HepG2 (cell line): ENCODE results near the gene THSD4. TPM values are rescaled to one million over a fixed set of nuclear protein-coding genes. Genes with fewer than 3 reads are reported as not detected.
A peak's percentile ranks its signal among the peaks of the same experiment; 100 is the strongest.

ENCODE experiments used
- AHR ChIP-seq: IDR thresholded peaks from 2 replicates; pipeline ENCODE4 v1.6.1; 2018; ENCODE audit warnings: missing genetic modification reagents, missing compliant biosample characterization
- CENPBD1 ChIP-seq: sonication (generic); formaldehyde crosslinking; IDR thresholded peaks from 2 replicates; pipeline ENCODE4 v1.8.0; 2022; ENCODE audit warnings: missing genetic modification reagents, low read depth, mild to moderate bottlenecking, borderline replicate concordance
- FOXC1 ChIP-seq: sonication (generic); formaldehyde crosslinking; IDR thresholded peaks from 2 replicates; pipeline ENCODE4 v1.8.0; 2022; ENCODE audit warnings: mild to moderate bottlenecking, missing genetic modification reagents, borderline replicate concordance
- LCORL ChIP-seq, 2 experiments: fragments of 450-650 bp in 1 of 2; sonication (generic) in 1 of 2; formaldehyde crosslinking in 1 of 2; IDR thresholded peaks; 2 replicates each; pipeline versions ENCODE4 v1.5.0 to v1.6.1; 2017 to 2020; ENCODE audit warnings: antibody characterized with exemption in 1 of 2, missing genetic modification reagents in 1 of 2
- MED13 ChIP-seq: sonication (generic); formaldehyde crosslinking; IDR thresholded peaks from 2 replicates; pipeline ENCODE4 v1.5.0; 2020; ENCODE audit warnings: missing genetic modification reagents
- MIER2 ChIP-seq: IDR thresholded peaks from 2 replicates; pipeline ENCODE4 v1.6.1; 2016; ENCODE audit warnings: missing biosample characterization, missing genetic modification reagents
- MTA3 ChIP-seq: sonication (generic); formaldehyde crosslinking; IDR thresholded peaks from 2 replicates; pipeline ENCODE4 v1.4.0; 2020; ENCODE audit warnings: missing genetic modification reagents
- SMAD3 ChIP-seq: sonication (generic); formaldehyde crosslinking; IDR thresholded peaks from 2 replicates; pipeline ENCODE4 v1.4.0; 2020; ENCODE audit warnings: missing genetic modification reagents
- SOX13 ChIP-seq, 3 experiments: fragments of 450-650 bp in 1 of 3; sonication (generic) in 1 of 3; formaldehyde crosslinking in 1 of 3; IDR thresholded peaks in 2 of 3; conservative IDR thresholded peaks in 1 of 3; 2 replicates each; pipeline versions ENCODE4 v1.5.0 to v1.6.1; 2016 to 2020; ENCODE audit warnings: antibody characterized with exemption in 1 of 3, mild to moderate bottlenecking in 1 of 3, missing compliant biosample characterization in 1 of 3, missing genetic modification reagents in 1 of 3, moderate library complexity in 1 of 3
- SOX6 ChIP-seq, 2 experiments: fragments of 450-650 bp in 1 of 2; sonication (generic) in 1 of 2; formaldehyde crosslinking in 1 of 2; IDR thresholded peaks; 2 replicates each; pipeline versions ENCODE4 v1.4.0 to v1.6.1; 2017 to 2020; ENCODE audit warnings: antibody characterized with exemption in 1 of 2, mild to moderate bottlenecking in 1 of 2, missing genetic modification reagents in 1 of 2
- TFAP4 ChIP-seq: sonication (generic); IDR thresholded peaks from 2 replicates; pipeline ENCODE4 v1.6.1; 2016; ENCODE audit warnings: low read depth, borderline replicate concordance
- ZBTB1 ChIP-seq: sonication (generic); formaldehyde crosslinking; IDR thresholded peaks from 2 replicates; pipeline ENCODE4 v1.4.0; 2020; ENCODE audit warnings: missing genetic modification reagents, borderline replicate concordance
- ZFX ChIP-seq: sonication (generic); formaldehyde crosslinking; IDR thresholded peaks from 2 replicates; pipeline ENCODE4 v1.4.0; 2020; ENCODE audit warnings: mild to moderate bottlenecking, low read depth, missing genetic modification reagents, moderate library complexity
- ZNF12 ChIP-seq: sonication (generic); formaldehyde crosslinking; IDR thresholded peaks from 2 replicates; pipeline ENCODE4 v1.5.0; 2020; ENCODE audit warnings: missing genetic modification reagents
- ZNF205 ChIP-seq: IDR thresholded peaks from 2 replicates; pipeline ENCODE4 v1.6.1; 2018; ENCODE audit warnings: missing biosample characterization, missing genetic modification reagents
- ZNF296 ChIP-seq: sonication (generic); formaldehyde crosslinking; conservative IDR thresholded peaks from 2 replicates; pipeline ENCODE4 v1.5.0; 2020; ENCODE audit warnings: mild to moderate bottlenecking, missing genetic modification reagents
- polyA plus RNA-seq, 8 experiments: library from polyadenylated mRNA; depleted of rRNA in 3 of 8; stranded (reverse) in 7 of 8; unstranded in 1 of 8; fragments of >200 nt; fragmentation: Illumina TruSeq in 4 of 8; extraction: Trizol in 4 of 8; gene quantifications; 2 replicates each; pipeline versions ENCODE4 v1.2.1 to v1.2.3, GENCODE V29; 2011 to 2016; ENCODE audit warnings: low read depth in 4 of 8, missing spikeins in 1 of 8, mixed read lengths in 1 of 8; ENCODE audit not compliant: insufficient read depth in 1 of 8
- total RNA-seq, 5 experiments: library from RNA; depleted of rRNA; stranded (reverse); fragments of >200 nt; fragmentation: Illumina TruSeq; extraction: Trizol; gene quantifications; 2 replicates each; pipeline ENCODE4 v1.2.3, GENCODE V29; 2016; ENCODE audit warnings: low read depth in 1 of 5
- TF ChIP-seq, protein P1 (sequence below): sonication (generic); formaldehyde crosslinking; IDR thresholded peaks from 2 replicates; pipeline ENCODE4 v1.8.1; 2023; ENCODE audit warnings: missing genetic modification reagents, inconsistent platforms, borderline replicate concordance
- TF ChIP-seq, protein P2 (sequence below): sonication (generic); formaldehyde crosslinking; IDR thresholded peaks from 2 replicates; pipeline ENCODE4 v1.8.0; 2022; ENCODE audit warnings: mild to moderate bottlenecking, missing genetic modification reagents, borderline replicate concordance
- TF ChIP-seq, protein P3 (sequence below): sonication (generic); formaldehyde crosslinking; IDR thresholded peaks from 2 replicates; pipeline ENCODE4 v1.4.0; 2020; ENCODE audit warnings: missing genetic modification reagents
- TF ChIP-seq, protein P4 (sequence below): IDR thresholded peaks from 2 replicates; pipeline ENCODE4 v1.4.0; 2020; ENCODE audit warnings: mild to moderate bottlenecking, missing genetic modification reagents

THSD4 gene
- total and polyA plus RNA-seq, 2 of the 13 experiments (the other 11 are each of a cell fraction or from before 2014, with no cell fraction given) = 0.07 to 0.21 TPM

- TF ChIP-seq, protein P1, sequence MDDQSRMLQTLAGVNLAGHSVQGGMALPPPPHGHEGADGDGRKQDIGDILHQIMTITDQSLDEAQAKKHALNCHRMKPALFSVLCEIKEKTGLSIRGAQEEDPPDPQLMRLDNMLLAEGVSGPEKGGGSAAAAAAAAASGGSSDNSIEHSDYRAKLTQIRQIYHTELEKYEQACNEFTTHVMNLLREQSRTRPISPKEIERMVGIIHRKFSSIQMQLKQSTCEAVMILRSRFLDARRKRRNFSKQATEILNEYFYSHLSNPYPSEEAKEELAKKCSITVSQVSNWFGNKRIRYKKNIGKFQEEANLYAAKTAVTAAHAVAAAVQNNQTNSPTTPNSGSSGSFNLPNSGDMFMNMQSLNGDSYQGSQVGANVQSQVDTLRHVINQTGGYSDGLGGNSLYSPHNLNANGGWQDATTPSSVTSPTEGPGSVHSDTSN (CRISPR knock-in tag) = no peak
- TF ChIP-seq, protein P2, sequence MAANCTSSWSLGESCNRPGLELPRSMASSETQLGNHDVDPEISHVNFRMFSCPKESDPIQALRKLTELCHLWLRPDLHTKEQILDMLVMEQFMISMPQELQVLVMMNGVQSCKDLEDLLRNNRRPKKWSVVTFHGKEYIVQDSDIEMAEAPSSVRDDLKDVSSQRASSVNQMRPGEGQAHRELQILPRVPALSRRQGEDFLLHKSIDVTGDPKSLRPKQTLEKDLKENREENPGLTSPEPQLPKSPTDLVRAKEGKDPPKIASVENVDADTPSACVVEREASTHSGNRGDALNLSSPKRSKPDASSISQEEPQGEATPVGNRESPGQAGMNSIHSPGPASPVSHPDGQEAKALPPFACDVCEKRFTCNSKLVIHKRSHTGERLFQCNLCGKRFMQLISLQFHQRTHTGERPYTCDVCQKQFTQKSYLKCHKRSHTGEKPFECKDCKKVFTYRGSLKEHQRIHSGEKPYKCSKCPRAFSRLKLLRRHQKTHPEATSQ (CRISPR knock-in tag) = no peak
- TF ChIP-seq, protein P3, sequence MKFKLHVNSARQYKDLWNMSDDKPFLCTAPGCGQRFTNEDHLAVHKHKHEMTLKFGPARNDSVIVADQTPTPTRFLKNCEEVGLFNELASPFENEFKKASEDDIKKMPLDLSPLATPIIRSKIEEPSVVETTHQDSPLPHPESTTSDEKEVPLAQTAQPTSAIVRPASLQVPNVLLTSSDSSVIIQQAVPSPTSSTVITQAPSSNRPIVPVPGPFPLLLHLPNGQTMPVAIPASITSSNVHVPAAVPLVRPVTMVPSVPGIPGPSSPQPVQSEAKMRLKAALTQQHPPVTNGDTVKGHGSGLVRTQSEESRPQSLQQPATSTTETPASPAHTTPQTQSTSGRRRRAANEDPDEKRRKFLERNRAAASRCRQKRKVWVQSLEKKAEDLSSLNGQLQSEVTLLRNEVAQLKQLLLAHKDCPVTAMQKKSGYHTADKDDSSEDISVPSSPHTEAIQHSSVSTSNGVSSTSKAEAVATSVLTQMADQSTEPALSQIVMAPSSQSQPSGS = no peak
- TF ChIP-seq SMAD3 (CRISPR knock-in tag) = peak; percentile 47; the same call in 1 of the 2 replicates
- TF ChIP-seq TFAP4 = no peak
- 0 out of 2 replicates have a peak, but pooled peaks have one; percentile 4 for TF ChIP-seq LCORL (IDR thresholded peaks at IDR 0.05)
- peak; percentile 70 for TF ChIP-seq LCORL (CRISPR knock-in tag; IDR thresholded peaks at IDR 0.05)
- 0 out of 2 replicates have a peak, but pooled peaks have one; percentile 42 for TF ChIP-seq ZNF205 (CRISPR knock-in tag)
- peak; percentile 71 for TF ChIP-seq SOX13 (IDR thresholded peaks at IDR 0.05)
- TF ChIP-seq SOX13 (CRISPR knock-in tag; conservative IDR thresholded peaks at IDR 0.05 in 1 of 2, IDR thresholded peaks at IDR 0.05 in 1 of 2) = peak in 1 of 2 experiments; percentile 90; a peak in 2 of 4 replicates
- TF ChIP-seq ZFX (CRISPR knock-in tag) = no peak
- TF ChIP-seq ZNF296 = no peak
- TF ChIP-seq ZBTB1 (CRISPR knock-in tag) = no peak
- no peak for TF ChIP-seq MTA3 (CRISPR knock-in tag)
- no peak for TF ChIP-seq SOX6 (IDR thresholded peaks at IDR 0.05)
- peak; percentile 95 for TF ChIP-seq SOX6 (CRISPR knock-in tag; IDR thresholded peaks at IDR 0.05)
- TF ChIP-seq, protein P4, sequence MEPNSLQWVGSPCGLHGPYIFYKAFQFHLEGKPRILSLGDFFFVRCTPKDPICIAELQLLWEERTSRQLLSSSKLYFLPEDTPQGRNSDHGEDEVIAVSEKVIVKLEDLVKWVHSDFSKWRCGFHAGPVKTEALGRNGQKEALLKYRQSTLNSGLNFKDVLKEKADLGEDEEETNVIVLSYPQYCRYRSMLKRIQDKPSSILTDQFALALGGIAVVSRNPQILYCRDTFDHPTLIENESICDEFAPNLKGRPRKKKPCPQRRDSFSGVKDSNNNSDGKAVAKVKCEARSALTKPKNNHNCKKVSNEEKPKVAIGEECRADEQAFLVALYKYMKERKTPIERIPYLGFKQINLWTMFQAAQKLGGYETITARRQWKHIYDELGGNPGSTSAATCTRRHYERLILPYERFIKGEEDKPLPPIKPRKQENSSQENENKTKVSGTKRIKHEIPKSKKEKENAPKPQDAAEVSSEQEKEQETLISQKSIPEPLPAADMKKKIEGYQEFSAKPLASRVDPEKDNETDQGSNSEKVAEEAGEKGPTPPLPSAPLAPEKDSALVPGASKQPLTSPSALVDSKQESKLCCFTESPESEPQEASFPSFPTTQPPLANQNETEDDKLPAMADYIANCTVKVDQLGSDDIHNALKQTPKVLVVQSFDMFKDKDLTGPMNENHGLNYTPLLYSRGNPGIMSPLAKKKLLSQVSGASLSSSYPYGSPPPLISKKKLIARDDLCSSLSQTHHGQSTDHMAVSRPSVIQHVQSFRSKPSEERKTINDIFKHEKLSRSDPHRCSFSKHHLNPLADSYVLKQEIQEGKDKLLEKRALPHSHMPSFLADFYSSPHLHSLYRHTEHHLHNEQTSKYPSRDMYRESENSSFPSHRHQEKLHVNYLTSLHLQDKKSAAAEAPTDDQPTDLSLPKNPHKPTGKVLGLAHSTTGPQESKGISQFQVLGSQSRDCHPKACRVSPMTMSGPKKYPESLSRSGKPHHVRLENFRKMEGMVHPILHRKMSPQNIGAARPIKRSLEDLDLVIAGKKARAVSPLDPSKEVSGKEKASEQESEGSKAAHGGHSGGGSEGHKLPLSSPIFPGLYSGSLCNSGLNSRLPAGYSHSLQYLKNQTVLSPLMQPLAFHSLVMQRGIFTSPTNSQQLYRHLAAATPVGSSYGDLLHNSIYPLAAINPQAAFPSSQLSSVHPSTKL (CRISPR knock-in tag) = peak; percentile 91
- TF ChIP-seq AHR (CRISPR knock-in tag) = no peak
- TF ChIP-seq CENPBD1 (CRISPR knock-in tag) = no peak
- no peak for TF ChIP-seq FOXC1
- no peak for TF ChIP-seq MED13
- TF ChIP-seq MIER2 = no peak
- no peak for TF ChIP-seq ZNF12 (CRISPR knock-in tag)
Measured at GRCh38 chr15:71455878-71456277, 340.6 kb downstream of the THSD4 start (continued).
